AG04450 (cell line): ENCODE data around the gene NDUFS6. TPM values are rescaled to one million over a fixed set of nuclear protein-coding genes. Genes with fewer than 3 reads are reported as not detected.

ENCODE experiments used
- CTCF ChIA-PET: fragments of 300-600, 350-600 bp; formaldehyde crosslinking; extraction: SDS; loops from one replicate; lab custom pipeline; 2022; ENCODE audit warnings: antibody characterized with exemption, inconsistent platforms; lab: Charles Lee
- POLR2A ChIA-PET: fragments of 350-600 bp; formaldehyde crosslinking; extraction: SDS; loops from one replicate; lab custom pipeline; 2021; ENCODE audit warnings: antibody characterized with exemption, inconsistent platforms; lab: Yijun Ruan, JAX
- DNase-seq: peaks from one replicate; pipeline ENCODE4 v3.0.0-alpha.2; 2011; ENCODE audit warnings: low read depth, low spot score
- H3K27ac ChIP-seq: one replicate; pipeline ENCODE4 v1.5.1; 2012; ENCODE audit warnings: low read depth, low read length, control low read depth
- H3K27me3 ChIP-seq: one replicate; pipeline ENCODE4 v1.6.0; 2012; ENCODE audit warnings: low read length; ENCODE audit not compliant: control insufficient read depth, insufficient read depth
- H3K4me3 ChIP-seq: 2 replicates; pipeline ENCODE4 v1.5.1; 2011; ENCODE audit warnings: mild to moderate bottlenecking, low read depth, low read length, control low read depth
- H3K9me3 ChIP-seq: 2 replicates; pipeline ENCODE4 v1.5.1; 2012; ENCODE audit warnings: low read length; ENCODE audit not compliant: control insufficient read depth, insufficient read depth
- polyA plus RNA-seq: library from polyadenylated mRNA; depleted of rRNA; stranded (reverse); fragments of >200 nt; gene quantifications from 2 replicates; pipeline ENCODE4 v1.2.3, GENCODE V29; 2011
- TF ChIP-seq, protein P1 (sequence below): IDR thresholded peaks from 2 replicates; pipeline ENCODE4 v1.5.1; 2011; ENCODE audit warnings: low read depth, low read length, control low read depth, inconsistent platforms

Gene NDUFS6
- polyA plus RNA-seq, 1 experiment = 51.8 TPM

DNA sequence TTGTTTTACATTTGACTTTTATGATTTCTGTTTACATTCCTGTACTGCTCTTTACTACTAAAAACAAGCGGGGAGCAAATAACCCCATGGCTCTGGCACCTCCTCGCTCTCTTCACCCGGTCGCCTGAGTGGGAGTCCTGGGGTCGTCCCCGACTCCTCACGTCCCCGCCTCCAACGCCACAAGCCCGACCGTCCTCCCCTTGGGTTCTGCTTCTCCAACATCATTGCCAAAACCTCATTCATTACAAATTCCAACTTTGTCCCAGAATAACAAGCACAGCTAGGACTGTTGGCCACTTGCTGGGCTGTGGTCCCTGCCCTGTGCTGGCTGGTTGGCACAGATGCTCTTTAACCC, 36.6 kb upstream of the NDUFS6 start:
- no peak for DNase-seq
- POLR2A ChIA-PET = no interaction called here
- CTCF ChIA-PET = interaction anchor here (0.6 to 5.0 kb wide), 7 partner anchors 8 to 350 kb away, joined by 3 to 75 read pairs (median 17); partner anchors contain the start of genes MRPL36 and NDUFS6
- Histone ChIP-seq H3K27ac (no peak overlapping the region), H3K9me3 (peaks cover 3% of the 10 kb centered on the region; the same call in 1 of the 2 replicates), H3K4me3 (no peak overlapping the region), H3K27me3 (peaks cover 13% of the 10 kb centered on the region)
- TF ChIP-seq, protein P1, sequence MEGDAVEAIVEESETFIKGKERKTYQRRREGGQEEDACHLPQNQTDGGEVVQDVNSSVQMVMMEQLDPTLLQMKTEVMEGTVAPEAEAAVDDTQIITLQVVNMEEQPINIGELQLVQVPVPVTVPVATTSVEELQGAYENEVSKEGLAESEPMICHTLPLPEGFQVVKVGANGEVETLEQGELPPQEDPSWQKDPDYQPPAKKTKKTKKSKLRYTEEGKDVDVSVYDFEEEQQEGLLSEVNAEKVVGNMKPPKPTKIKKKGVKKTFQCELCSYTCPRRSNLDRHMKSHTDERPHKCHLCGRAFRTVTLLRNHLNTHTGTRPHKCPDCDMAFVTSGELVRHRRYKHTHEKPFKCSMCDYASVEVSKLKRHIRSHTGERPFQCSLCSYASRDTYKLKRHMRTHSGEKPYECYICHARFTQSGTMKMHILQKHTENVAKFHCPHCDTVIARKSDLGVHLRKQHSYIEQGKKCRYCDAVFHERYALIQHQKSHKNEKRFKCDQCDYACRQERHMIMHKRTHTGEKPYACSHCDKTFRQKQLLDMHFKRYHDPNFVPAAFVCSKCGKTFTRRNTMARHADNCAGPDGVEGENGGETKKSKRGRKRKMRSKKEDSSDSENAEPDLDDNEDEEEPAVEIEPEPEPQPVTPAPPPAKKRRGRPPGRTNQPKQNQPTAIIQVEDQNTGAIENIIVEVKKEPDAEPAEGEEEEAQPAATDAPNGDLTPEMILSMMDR = no peak

DNA sequence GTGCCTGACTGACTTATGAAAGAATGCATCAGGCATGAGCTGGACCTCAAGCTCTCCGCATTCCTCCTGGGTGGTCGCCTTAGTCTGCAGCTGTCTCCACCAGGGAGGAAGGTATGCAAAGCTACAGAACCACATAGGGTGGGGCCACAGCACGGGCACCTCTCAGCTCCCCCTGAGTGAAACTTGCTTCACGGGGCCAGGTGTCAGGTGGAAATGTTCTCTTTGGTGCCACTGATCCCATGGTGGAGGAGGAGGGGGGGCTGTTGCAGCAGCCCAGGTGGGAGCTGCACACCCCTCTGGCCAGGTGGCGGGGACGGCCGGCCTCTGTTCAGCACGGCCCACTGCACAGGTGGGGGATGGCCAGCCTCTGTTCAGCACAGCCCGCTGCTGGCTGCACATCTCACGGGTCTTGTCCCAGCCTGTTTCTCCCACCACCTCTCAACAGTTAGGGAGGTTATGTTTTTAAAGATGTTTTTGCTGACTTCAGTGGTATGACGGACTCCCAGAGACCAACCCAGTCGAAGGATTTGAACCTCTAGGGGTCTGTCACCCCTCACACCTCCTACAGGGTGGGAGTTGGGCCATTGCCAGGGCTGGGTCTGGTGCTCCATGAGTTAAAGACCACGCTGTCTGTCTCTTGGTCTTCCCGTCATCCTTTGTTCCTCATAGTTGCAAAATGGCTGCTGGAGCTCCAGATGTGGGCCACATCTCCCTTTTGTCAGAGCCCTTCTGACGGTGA, 35.9 kb upstream of the NDUFS6 start:
- CTCF ChIA-PET = interaction anchor here (0.5 to 5.0 kb wide), 2 partner anchors 119 to 276 kb away, joined by 6 to 75 read pairs; no protein-coding TSS in a partner anchor

DNA sequence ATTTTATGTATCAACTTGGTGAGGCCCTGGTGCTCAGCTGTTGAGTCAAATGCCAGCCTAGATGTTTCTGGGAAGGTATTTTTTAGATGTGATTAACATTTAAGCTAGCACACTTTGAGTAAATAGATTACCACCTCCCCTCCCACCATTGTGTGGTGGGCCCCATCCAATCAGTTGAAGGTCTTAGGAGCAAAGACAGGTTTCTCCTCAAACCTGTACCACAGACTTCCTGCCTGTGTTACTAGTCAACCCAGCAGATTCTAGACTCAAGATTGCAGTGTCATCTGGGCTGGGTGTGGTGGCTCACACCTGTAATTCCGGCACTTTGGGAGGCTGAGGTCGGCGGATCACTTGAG, 35.3 kb upstream of the NDUFS6 start:
- H3K27me3 ChIP-seq = peaks cover 19% of the 10 kb centered on the region
- CTCF ChIA-PET = no interaction called here

More for the DNA sequence above, 35.9 kb upstream of the NDUFS6 start:
- H3K27ac ChIP-seq = no peak overlapping the region
- H3K9me3 ChIP-seq = peaks cover 3% of the 10 kb centered on the region; the same call in 1 of the 2 replicates
- TF ChIP-seq, protein P1 = no peak
- H3K27me3 ChIP-seq = peaks cover 13% of the 10 kb centered on the region
- no peak for DNase-seq
- POLR2A ChIA-PET = no interaction called here
- H3K4me3 ChIP-seq = no peak overlapping the region

DNA sequence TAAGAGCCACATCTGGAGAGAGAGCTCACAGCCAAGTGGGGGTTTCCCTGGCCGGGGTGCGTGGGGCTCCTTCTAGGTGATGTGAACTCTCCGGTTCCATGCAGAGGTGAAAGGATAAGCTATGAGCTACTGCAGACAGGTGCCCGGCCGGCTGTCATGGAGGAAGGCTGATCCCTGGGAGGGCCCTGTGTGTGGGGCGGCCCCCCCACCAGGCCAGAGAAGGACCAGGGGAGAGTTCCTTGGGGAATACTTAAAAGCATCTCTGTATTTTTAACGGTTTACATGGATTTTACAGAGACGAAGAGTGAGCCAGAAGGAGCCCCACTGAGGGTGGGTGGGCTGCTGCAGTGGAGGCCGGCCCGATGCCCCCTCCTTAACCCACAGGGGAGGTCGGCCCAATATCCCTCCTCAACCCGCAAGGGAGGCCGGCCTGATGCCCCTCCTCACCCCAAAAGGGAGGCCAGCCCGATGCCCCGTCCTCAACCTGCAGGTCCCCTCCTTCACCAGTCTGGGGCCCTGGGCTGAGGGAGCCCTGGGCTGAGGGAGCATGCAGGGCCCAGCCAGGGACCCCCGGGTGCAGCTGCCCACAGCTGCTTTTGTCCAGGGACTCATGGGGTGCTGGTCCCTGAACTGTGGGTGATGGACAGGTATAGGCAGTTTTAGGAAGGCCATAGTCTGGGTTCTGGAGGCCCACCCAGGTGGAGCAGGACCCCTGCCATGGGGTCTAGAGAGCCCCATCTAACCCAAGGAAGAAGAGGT, 33.5 kb upstream of the NDUFS6 start:
- no peak overlapping the region for H3K27ac ChIP-seq
- POLR2A ChIA-PET = no interaction called here
- peaks cover 3% of the 10 kb centered on the region; the same call in 1 of the 2 replicates for H3K9me3 ChIP-seq
- H3K27me3 ChIP-seq = peaks cover 11% of the 10 kb centered on the region
- TF ChIP-seq, protein P1 = no peak
- no peak overlapping the region for H3K4me3 ChIP-seq
- CTCF ChIA-PET = interaction anchor here (0.9 kb wide), 1 partner anchor 272 kb away, joined by 5 read pairs; no protein-coding TSS in a partner anchor
- no peak for DNase-seq

More for the DNA sequence above, 35.3 kb upstream of the NDUFS6 start:
- TF ChIP-seq, protein P1 = no peak
- POLR2A ChIA-PET = no interaction called here
- peaks cover 3% of the 10 kb centered on the region; the same call in 1 of the 2 replicates for H3K9me3 ChIP-seq
- no peak overlapping the region for H3K4me3 ChIP-seq
- H3K27ac ChIP-seq = no peak overlapping the region
- DNase-seq = no peak
